ENCODE measurements around the gene HARS1. TPM values are rescaled to one million over a fixed set of nuclear protein-coding genes. Genes with fewer than 3 reads are reported as not detected.

Gene HARS1
- 39.4 and 52.8 TPM in 2 replicates for total RNA-seq

DNA sequence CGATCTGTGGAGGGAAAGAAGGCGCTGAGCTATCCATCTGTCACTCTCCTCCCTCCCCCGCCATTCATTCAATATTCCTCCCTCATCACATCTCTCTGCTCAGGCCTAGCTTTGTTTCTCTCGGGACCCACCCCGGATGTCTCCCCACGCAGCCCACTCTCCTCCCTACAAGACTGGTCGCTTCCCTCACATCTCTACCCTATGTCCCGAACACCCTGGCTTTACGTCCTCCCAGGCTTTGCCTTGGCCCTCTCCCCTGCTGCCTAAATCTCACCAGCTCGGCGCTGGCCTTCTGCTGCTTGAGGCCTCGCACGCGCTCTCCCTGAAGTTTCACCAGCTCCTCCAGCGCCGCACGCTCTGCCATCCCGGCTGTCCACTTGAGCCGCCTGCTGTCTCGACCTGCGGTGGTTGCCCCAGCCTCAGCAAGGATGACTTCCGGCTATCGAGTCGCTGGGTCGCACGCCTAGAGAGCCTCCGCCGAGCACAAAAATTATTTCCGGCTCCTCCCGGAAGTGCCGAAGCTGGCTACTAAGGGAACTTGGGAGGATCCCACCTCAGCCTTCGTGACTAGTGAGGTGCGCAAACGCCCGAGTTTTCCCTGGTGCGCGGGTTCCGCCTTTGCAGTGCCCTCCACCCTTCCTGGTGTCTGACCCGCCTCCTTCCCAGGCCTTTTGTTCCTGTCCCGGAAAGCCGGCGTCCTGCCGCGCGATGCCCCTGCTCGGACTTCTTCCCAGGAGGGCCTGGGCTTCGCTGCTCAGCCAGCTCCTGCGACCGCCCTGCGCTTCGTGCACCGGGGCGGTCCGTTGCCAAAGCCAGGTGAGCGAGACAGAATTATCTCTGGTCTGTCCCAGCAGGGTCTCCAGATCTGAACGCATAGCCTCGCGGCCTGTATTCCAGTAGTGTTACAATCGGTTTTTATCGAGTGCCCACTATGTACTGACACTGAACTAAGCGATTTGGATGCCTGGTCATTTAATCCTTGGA, at the start of gene HARS1, which contains the start of gene HARS2:
Gene HARS1 (minus strand): TSS at position 430 of the 984 bp plus-strand sequence. CDS start 66 bp downstream, at position 364.
Gene HARS2 (plus strand): TSS at position 515 of the 984 bp plus-strand sequence. CDS start 194 bp downstream, at position 709.

DNA sequence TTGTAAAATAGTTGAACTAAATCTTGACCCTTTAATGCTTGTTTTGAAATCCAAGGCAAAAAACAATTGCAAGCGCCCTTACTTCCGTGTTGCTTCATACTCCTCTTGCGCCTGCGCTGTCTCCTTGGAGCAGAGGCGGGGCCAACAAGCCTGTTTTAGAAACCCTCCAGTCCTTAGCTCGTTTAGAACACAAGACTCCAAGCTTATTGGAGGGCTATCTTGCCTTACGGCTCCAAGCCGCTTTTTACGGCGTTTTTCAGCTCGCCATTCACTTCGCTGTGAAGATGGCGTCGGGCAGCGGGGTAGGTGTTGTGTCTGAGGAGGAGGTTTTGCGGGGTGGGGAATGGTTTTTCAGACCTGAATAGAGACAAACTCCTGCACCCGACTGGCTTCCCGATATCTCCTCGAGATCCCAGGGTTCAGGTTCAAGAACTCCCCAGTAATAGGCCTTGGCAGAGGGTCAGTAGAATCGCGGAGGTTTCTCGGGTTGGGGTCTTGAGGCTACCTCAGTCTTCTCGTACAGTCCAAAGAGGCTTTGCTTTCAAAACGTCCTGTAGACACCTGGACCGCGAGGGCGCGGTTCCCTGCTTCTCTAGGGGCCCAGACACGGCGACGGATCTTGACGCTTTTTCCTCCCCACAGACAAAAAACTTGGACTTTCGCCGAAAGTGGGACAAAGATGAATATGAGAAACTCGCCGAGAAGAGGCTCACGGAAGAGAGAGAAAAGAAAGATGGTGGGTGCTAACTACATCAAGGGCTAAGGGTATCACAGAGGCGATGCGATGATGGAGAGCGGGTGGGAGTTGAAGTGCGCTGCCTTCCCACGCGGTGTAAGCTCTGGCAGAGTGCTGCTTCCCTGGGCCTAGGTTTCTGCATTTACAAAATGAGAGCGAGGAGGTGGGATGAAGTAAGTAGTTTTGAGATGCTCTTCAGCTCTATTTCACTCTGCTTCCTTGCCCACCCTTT, 9.3 kb upstream of the HARS1 start, which contains the start of gene ZMAT2:
Gene ZMAT2 (plus strand): TSS at position 271 of the 968 bp plus-strand sequence. CDS start 14 bp downstream, at position 285.

DNA sequence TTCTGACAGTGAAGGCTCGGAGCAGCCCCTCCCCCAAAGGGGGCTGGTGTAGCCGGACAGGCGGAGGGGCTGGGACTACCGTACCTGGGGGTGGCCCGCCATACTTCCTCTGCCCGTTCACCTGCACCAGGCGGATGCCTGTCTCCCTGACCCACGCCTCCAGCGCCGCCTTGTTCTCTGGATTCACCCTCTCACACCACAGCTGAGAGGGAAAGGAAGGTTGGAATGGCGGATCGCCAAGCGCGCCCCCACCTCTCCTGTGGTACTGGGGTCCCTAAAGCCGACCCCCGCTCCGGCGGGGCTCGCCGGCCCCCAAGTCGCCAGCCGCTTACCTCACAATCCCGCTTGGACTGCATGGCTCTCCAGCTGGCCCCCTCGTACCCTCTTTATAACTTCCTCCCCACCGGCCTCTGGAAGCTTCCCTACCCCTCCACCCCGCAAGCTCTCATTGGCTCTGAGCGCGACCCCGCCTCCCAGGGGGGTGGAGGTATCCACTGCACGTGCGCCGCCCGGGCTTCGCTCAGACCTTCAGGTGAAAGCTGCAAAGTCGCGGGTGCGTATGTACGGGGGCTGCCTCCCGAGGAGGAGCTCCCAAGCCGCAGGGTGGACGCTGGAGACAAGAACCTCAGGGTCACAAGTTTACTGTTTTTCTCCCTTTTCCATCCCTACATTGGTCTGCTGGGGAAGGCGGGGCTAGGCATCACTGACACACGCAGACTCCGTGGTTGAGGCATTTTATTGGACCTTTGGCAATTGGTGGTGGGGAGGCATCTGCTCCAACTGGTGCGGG, 17.8 kb downstream of the HARS1 start, which contains the start of gene DND1:
Gene DND1 (minus strand): TSS at position 390 of the 790 bp plus-strand sequence. CDS start 34 bp downstream, at position 356.

GRCh38 chr5:140664359-140665119, 26.6 kb downstream of the HARS1 start, which contains the start of gene WDR55:
TSS of gene WDR55 (plus strand) at chr5:140664904. CDS start at chr5:140664913, 9 bp downstream.

GRCh38 chr5:140639148-140639981, 51.8 kb downstream of the HARS1 start, which contains the start of gene TMCO6:
TSS of gene TMCO6 (plus strand) at chr5:140639451. CDS start at chr5:140639528, 77 bp downstream.

DNA sequence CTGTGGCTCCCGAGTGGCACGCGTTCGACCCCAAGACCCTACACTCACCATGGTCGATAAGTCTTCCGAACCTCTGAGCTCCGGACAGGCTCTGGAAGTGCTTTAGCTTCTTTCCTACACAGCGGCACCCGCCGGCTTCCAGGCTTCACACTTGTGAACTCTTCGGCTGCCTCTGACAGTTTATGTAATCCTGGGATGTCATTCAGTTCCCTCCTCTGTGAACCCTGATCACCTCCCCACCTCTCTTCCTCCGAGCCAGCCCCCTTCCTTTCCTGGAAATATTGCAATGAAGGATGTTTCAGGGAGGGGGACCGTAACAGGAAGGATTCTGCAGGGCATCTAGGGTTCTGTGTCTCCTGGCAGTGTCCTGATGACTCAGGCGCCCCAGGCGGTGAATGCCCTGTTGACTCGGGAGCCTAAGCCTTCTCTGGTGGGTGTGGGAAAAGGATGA, 58.1 kb downstream of the HARS1 start, which contains the start of gene CD14:
Gene CD14 (minus strand): TSS at position 155 of the 451 bp plus-strand sequence. CDS start 104 bp downstream, at position 51.

Other genes starting within 250 kb of the HARS1 start
- gene EIF4EBP3, start 143.7 kb downstream of the HARS1 start, total RNA-seq = 1.6 and 2.2 TPM in 2 replicates
- 15.0 and 16.5 TPM in 2 replicates for gene SRA1, start 133.9 kb downstream of the HARS1 start, total RNA-seq
- 5.1 and 6.2 TPM in 2 replicates for gene APBB3, start 126.8 kb downstream of the HARS1 start, total RNA-seq
- 22.3 and 26.7 TPM in 2 replicates for gene SLC35A4, start 126.5 kb downstream of the HARS1 start, total RNA-seq
- 1.3 and 1.6 TPM in 2 replicates for gene CD14, start 58.2 kb downstream of the HARS1 start, total RNA-seq
- gene TMCO6, start 51.9 kb downstream of the HARS1 start, total RNA-seq = 9.8 and 11.7 TPM in 2 replicates
- 53.3 and 90.9 TPM in 2 replicates for gene NDUFA2, start 43.7 kb downstream of the HARS1 start, total RNA-seq
- gene IK, start 43.5 kb downstream of the HARS1 start, total RNA-seq = 64.8 and 75.5 TPM in 2 replicates
- 25.9 and 28.6 TPM in 2 replicates for gene WDR55, start 26.5 kb downstream of the HARS1 start, total RNA-seq
- gene DND1, start 17.8 kb downstream of the HARS1 start, total RNA-seq = under 0.01 and 0.09 TPM in 2 replicates
- 22.0 and 26.9 TPM in 2 replicates for gene HARS2, start 85 bp upstream of the HARS1 start, total RNA-seq
- gene ZMAT2, start 9.1 kb upstream of the HARS1 start, total RNA-seq = 41.0 and 58.4 TPM in 2 replicates
- under 0.01 and 0.09 TPM in 2 replicates for gene PCDHA1, start 94.8 kb upstream of the HARS1 start, total RNA-seq
- gene PCDHA2, start 103.5 kb upstream of the HARS1 start, total RNA-seq = under 0.01 TPM in 1 of 2 replicates, not detected in the other
- gene PCDHA3, start 109.7 kb upstream of the HARS1 start, total RNA-seq = 0.11 and 0.17 TPM in 2 replicates
- under 0.01 and 0.17 TPM in 2 replicates for gene PCDHA4, start 115.7 kb upstream of the HARS1 start, total RNA-seq
- gene PCDHA5, start 130.2 kb upstream of the HARS1 start, total RNA-seq = under 0.01 TPM in 1 of 2 replicates, not detected in the other
- 0.09 and 0.11 TPM in 2 replicates for gene PCDHA6, start 136.6 kb upstream of the HARS1 start, total RNA-seq
- gene PCDHA7, start 142.9 kb upstream of the HARS1 start, total RNA-seq = 0.17 and 0.33 TPM in 2 replicates
- gene PCDHA8, start 149.8 kb upstream of the HARS1 start, total RNA-seq = under 0.01 and 0.09 TPM in 2 replicates
- gene PCDHA9, start 157.0 kb upstream of the HARS1 start, total RNA-seq = under 0.01 and 0.09 TPM in 2 replicates
- under 0.01 and 0.09 TPM in 2 replicates for gene PCDHA10, start 164.5 kb upstream of the HARS1 start, total RNA-seq
- under 0.01 and 0.09 TPM in 2 replicates for gene PCDHA11, start 177.6 kb upstream of the HARS1 start, total RNA-seq
- under 0.01 TPM in 1 of 2 replicates, not detected in the other for gene PCDHA12, start 183.9 kb upstream of the HARS1 start, total RNA-seq
- 0.09 TPM in 1 of 2 replicates, not detected in the other for gene PCDHA13, start 190.8 kb upstream of the HARS1 start, total RNA-seq
- gene PCDHAC1, start 234.9 kb upstream of the HARS1 start, total RNA-seq = 0.09 and 0.11 TPM in 2 replicates

All from dermis lymphatic vessel endothelial cell (primary cell).